OCI-LY7 (cell line): Measurements from ENCODE around the gene PALLD. TPM values are rescaled to one million over a fixed set of nuclear protein-coding genes. Genes with fewer than 3 reads are reported as not detected.
"Not testable (repeated sequence)": the region's sequence is repeated elsewhere in the genome, so short reads cannot be mapped to it uniquely, and the experiment has no call there.

Source experiments
- BruUV-seq: library from RNA; stranded (reverse); fragments of 400-500 nt; replicated peaks from 2 replicates; lab custom pipeline; 2021; lab: Mats Ljungman, UMichigan
- CTCF ChIA-PET: fragments of 300-600 bp; sonication (Branson Sonifier 250); formaldehyde crosslinking; loops from one replicate; lab custom pipeline; 2022; ENCODE audit warnings: antibody characterized with exemption; ENCODE audit not compliant: unreplicated experiment; lab: Charles Lee
- POLR2A ChIA-PET: fragments of 300-600 bp; sonication (Branson Sonifier 250); formaldehyde crosslinking; loops from one replicate; lab custom pipeline; 2022; ENCODE audit warnings: antibody characterized with exemption; lab: Charles Lee
- DNase-seq: peaks from one replicate; pipeline ENCODE4 v3.0.0-alpha.2; 2015; ENCODE audit warnings: low spot score
- H2AFZ ChIP-seq: fragments of 200-600 bp; sonication (generic), shearing (Covaris generic); 2 replicates; pipeline ENCODE4 v1.6.1; 2014; ENCODE audit warnings: mild to moderate bottlenecking, antibody characterized with exemption, low read length, moderate library complexity
- H3K27ac ChIP-seq: fragments of 200-600 bp; sonication (generic); 2 replicates; pipeline ENCODE4 v1.5.1; 2014; ENCODE audit warnings: mixed run types, low read depth, mild to moderate bottlenecking, moderate library complexity, low read length, inconsistent platforms; ENCODE audit not compliant: poor library complexity, severe bottlenecking
- H3K36me3 ChIP-seq: fragments of 200-600 bp; sonication (generic); 2 replicates; pipeline ENCODE4 v1.6.1; 2014; ENCODE audit warnings: mild to moderate bottlenecking, antibody characterized with exemption, low read length, moderate library complexity, mixed read lengths; ENCODE audit not compliant: insufficient read depth
- H3K4me1 ChIP-seq: fragments of 200-600 bp; sonication (generic); 2 replicates; pipeline ENCODE4 v1.5.1; 2014; ENCODE audit warnings: mild to moderate bottlenecking, low read length; ENCODE audit not compliant: insufficient read depth, poor library complexity, severe bottlenecking
- H3K4me2 ChIP-seq: fragments of 200-600 bp; sonication (generic); 2 replicates; pipeline ENCODE4 v1.6.1; 2014; ENCODE audit warnings: mild to moderate bottlenecking, low read length
- H3K4me3 ChIP-seq: fragments of 200-600 bp; sonication (generic); 2 replicates; pipeline ENCODE4 v1.5.1; 2014; ENCODE audit warnings: mild to moderate bottlenecking, low read depth, low read length; ENCODE audit not compliant: poor library complexity, severe bottlenecking
- H3K79me2 ChIP-seq: fragments of 200-600 bp; sonication (generic); 2 replicates; pipeline ENCODE4 v1.6.1; 2016; ENCODE audit warnings: low read depth, mild to moderate bottlenecking, low read length, moderate library complexity, mixed read lengths; ENCODE audit not compliant: insufficient read depth
- H3K9me2 ChIP-seq: fragments of 200-600 bp; sonication (generic); 2 replicates; pipeline ENCODE4 v1.6.1; 2016; ENCODE audit warnings: mild to moderate bottlenecking, low read length, mixed read lengths; ENCODE audit not compliant: insufficient read depth
- H3K9me3 ChIP-seq: fragments of 200-600 bp; sonication (generic); 2 replicates; pipeline ENCODE4 v1.6.1; 2014; ENCODE audit warnings: mild to moderate bottlenecking, mixed run types, low read length, mixed read lengths
- H4K20me1 ChIP-seq: fragments of 200-600 bp; sonication (generic); 2 replicates; pipeline ENCODE4 v1.6.1; 2014; ENCODE audit warnings: mild to moderate bottlenecking, antibody characterized with exemption, low read length, moderate library complexity, mixed read lengths; ENCODE audit not compliant: insufficient read depth
- CTCF ChIP-seq: fragments of 200-600 bp; sonication (generic); conservative IDR thresholded peaks from 2 replicates; pipeline ENCODE4 v1.5.1; 2014; ENCODE audit warnings: mild to moderate bottlenecking, antibody characterized with exemption, low read length, moderate library complexity, mixed read lengths
- EZH2phosphoT487 ChIP-seq: fragments of 200-600 bp; sonication (generic); IDR thresholded peaks from 2 replicates; pipeline ENCODE4 v1.6.1; 2018; ENCODE audit warnings: low read depth, borderline replicate concordance, mild to moderate bottlenecking, mixed run types, antibody characterized with exemption, low read length, moderate library complexity, mixed read lengths
- intact Hi-C: fragments of 100-400 bp; cut with micrococcal nuclease; formaldehyde crosslinking; loops from one replicate; pipeline ENCODE4 v1.10.0; 2022; ENCODE audit not compliant: unreplicated experiment
- total RNA-seq, 2 experiments: library from RNA; depleted of rRNA in 1 of 2; stranded (reverse); fragments of >200 nt in 1 of 2; shearing (Covaris generic) in 1 of 2; gene quantifications; 2 replicates each; pipeline ENCODE4 v1.2.3, GENCODE V29; 2014 to 2022

PALLD gene
- total RNA-seq, 2 experiments from 2014 or later: 0.73 to 2.8 TPM

- no TSS peak for BruUV-seq
- ChIA-PET POLR2A (interaction anchor here (0.6 to 1.1 kb wide), 2 partner anchors 8 to 241 kb away, joined by 3 to 8 read pairs; no protein-coding TSS in a partner anchor), CTCF (no interaction called here)
Observed at GRCh38 chr4:168508683-168509082, 11.8 kb downstream of the PALLD start.

GRCh38 chr4:168509786-168510185 is 12.9 kb downstream of the PALLD start:
- no peak for DNase-seq
- Histone ChIP-seq H3K4me3 (no peak overlapping the region), H3K27ac (no peak overlapping the region), H3K4me1 (no peaks in the 10 kb centered on the region), H3K4me2 (no peak overlapping the region), H4K20me1 (no peaks in the 10 kb centered on the region), H3K9me2 (no peaks in the 10 kb centered on the region), H2AFZ (no peak overlapping the region), H3K79me2 (no peaks in the 10 kb centered on the region), H3K36me3 (no peaks in the 10 kb centered on the region), H3K9me3 (no peaks in the 10 kb centered on the region)
- CTCF ChIA-PET: no interaction called here
- TF ChIP-seq CTCF (no peak), EZH2phosphoT487 (no peak)
- POLR2A ChIA-PET: interaction anchor here (0.5 kb wide), 1 partner anchor 239 kb away, joined by 3 read pairs; no protein-coding TSS in a partner anchor
- BruUV-seq: no TSS peak
- intact Hi-C loops: no loop called here

More at GRCh38 chr4:168508683-168509082, 11.8 kb downstream of the PALLD start:
- Histone ChIP-seq H3K79me2 (no peaks in the 10 kb centered on the region), H3K4me2 (no peak overlapping the region), H3K4me1 (no peaks in the 10 kb centered on the region), H3K9me3 (no peaks in the 10 kb centered on the region), H3K4me3 (no peak overlapping the region), H4K20me1 (no peaks in the 10 kb centered on the region), H3K9me2 (no peaks in the 10 kb centered on the region), H3K27ac (no peak overlapping the region), H3K36me3 (no peaks in the 10 kb centered on the region), H2AFZ (no peak overlapping the region)
- TF ChIP-seq CTCF: no peak
- no peak for TF ChIP-seq EZH2phosphoT487
- no peak for DNase-seq
- intact Hi-C loops: no loop called here

GRCh38 chr4:168511780-168512489 is 15.1 kb downstream of the PALLD start:
- H3K4me1 ChIP-seq: no peaks in the 10 kb centered on the region
- no peak for TF ChIP-seq EZH2phosphoT487
- TF ChIP-seq CTCF: no peak
- POLR2A ChIA-PET: no interaction called here
- H3K9me2 ChIP-seq: no peaks in the 10 kb centered on the region
- no peaks in the 10 kb centered on the region for H3K79me2 ChIP-seq
- no TSS peak for BruUV-seq
- no peak overlapping the region for H3K4me3 ChIP-seq
- CTCF ChIA-PET: no interaction called here
- intact Hi-C loops: no loop called here
- H3K36me3 ChIP-seq: no peaks in the 10 kb centered on the region
- no peaks in the 10 kb centered on the region for H3K9me3 ChIP-seq
- H2AFZ ChIP-seq: no peak overlapping the region
- no peak overlapping the region for H3K4me2 ChIP-seq
- H3K27ac ChIP-seq: no peak overlapping the region
- no peak for DNase-seq
- no peaks in the 10 kb centered on the region for H4K20me1 ChIP-seq

- H3K4me2 ChIP-seq, H3K9me3 ChIP-seq, H3K4me1 ChIP-seq, BruUV-seq, H3K27ac ChIP-seq, H3K79me2 ChIP-seq, H3K4me3 ChIP-seq, DNase-seq, H3K9me2 ChIP-seq, H3K36me3 ChIP-seq, H4K20me1 ChIP-seq, CTCF ChIA-PET, H2AFZ ChIP-seq: not testable (repeated sequence)
- intact Hi-C loops: loop anchor here (2.0 kb wide), 1 partner anchor 403 kb away; no protein-coding TSS in a partner anchor
- POLR2A ChIA-PET: interaction anchor here (0.5 kb wide), 1 partner anchor 1414 kb away, joined by 4 read pairs; no protein-coding TSS in a partner anchor
Observed at GRCh38 chr4:168513826-168514225, 17.0 kb downstream of the PALLD start.
